ENCODE data around the gene MRPS15. TPM values are rescaled to one million over a fixed set of nuclear protein-coding genes. Genes with fewer than 3 reads are reported as not detected.
A peak's percentile ranks its signal among the peaks of the same experiment; 100 is the strongest.

MRPS15 gene
- total and polyA plus RNA-seq, 4 donors: 41.8 to 95.0 (median 59.8) TPM

GRCh38 chr1:36450919-36451305 lies 13.3 kb downstream of the MRPS15 start (continued):
- TF ChIP-seq REST (IDR thresholded peaks at IDR 0.05): no peak

GRCh38 chr1:36450270-36450918 lies 13.8 kb downstream of the MRPS15 start, which contains the start of gene OSCP1:
Gene OSCP1, minus strand, starts transcription at chr1:36450451. Its CDS starts 82 bp downstream, at chr1:36450369.
- Histone ChIP-seq H3K9ac (ENCODE audit: low read depth in 1 of 2, low read length in 2 of 2) (peak within 1 kb of the TSS; percentile 69 to 78), H3K27me3 (ENCODE audit: control insufficient read depth in 4 of 4, insufficient read depth in 4 of 4, low read length in 3 of 4) (no peaks in the 10 kb centered on the region), H3K4me1 (ENCODE audit: control insufficient read depth in 4 of 4, insufficient read depth in 4 of 4, low read length in 3 of 4) (peaks cover 3 to 13% (median 6%) of the 10 kb centered on the region in 4 donors), H3K4me3 (ENCODE audit: low read depth in 1 of 3, low read length in 3 of 3) (peak within 1 kb of the TSS; percentile 56 to 75 (median 67)), H3K27ac (ENCODE audit: low read depth in 1 of 2, low read length in 2 of 2) (peak within 1 kb of the TSS; percentile 89 to 91), H3K36me3 (ENCODE audit: control insufficient read depth in 4 of 4, insufficient read depth in 3 of 4, low read depth in 1 of 4, low read length in 3 of 4) (peaks cover 0 to 10% (median 6%) of the 10 kb centered on the region in 4 donors), H3K9me3 (ENCODE audit: control insufficient read depth in 4 of 4, low read length in 3 of 4) (no peaks in the 10 kb centered on the region)
- DNase-seq (ENCODE audit: low spot score): peak; percentile 94
- TF ChIP-seq JUND (IDR thresholded peaks at IDR 0.05) (no peak), RAD21 (IDR thresholded peaks at IDR 0.05) (peak in 1 of 2 donors; percentile 6), HNF4G (IDR thresholded peaks at IDR 0.05) (no peak), NR2F2 (IDR thresholded peaks at IDR 0.05) (no peak), REST (IDR thresholded peaks at IDR 0.05) (peak; percentile 65), ZBTB33 (IDR thresholded peaks at IDR 0.05) (no peak), FOXA1 (IDR thresholded peaks at IDR 0.05) (peak; percentile 30), TAF1 (conservative IDR thresholded peaks at IDR 0.05) (no peak), FOXA2 (IDR thresholded peaks at IDR 0.05) (no peak), RXRA (IDR thresholded peaks at IDR 0.05) (peak in 1 of 2 donors; percentile 30), YY1 (IDR thresholded peaks at IDR 0.05) (peak; percentile 80), HNF4A (conservative IDR thresholded peaks at IDR 0.05) (peak in 1 of 2 donors; percentile 50), SP1 (IDR thresholded peaks at IDR 0.05) (peak; percentile 98), EGR1 (IDR thresholded peaks at IDR 0.05; ENCODE audit: low read depth in 2 of 2) (no peak), MAX (IDR thresholded peaks at IDR 0.05) (peak; percentile 39), GABPA (IDR thresholded peaks at IDR 0.05 in 1 of 2, conservative IDR thresholded peaks at IDR 0.05 in 1 of 2) (peak in 1 of 2 donors; percentile 43), CTCF (IDR thresholded peaks at IDR 0.05; ENCODE audit: low read depth, low read length, missing input control) (no peak), ATF3 (IDR thresholded peaks at IDR 0.05) (no peak)
- WGBS: 1% methylated on average over 48 of the region's 48 CpGs
